ENCODE measurements around the gene OR52N5.

OR52N5 gene

DNA sequence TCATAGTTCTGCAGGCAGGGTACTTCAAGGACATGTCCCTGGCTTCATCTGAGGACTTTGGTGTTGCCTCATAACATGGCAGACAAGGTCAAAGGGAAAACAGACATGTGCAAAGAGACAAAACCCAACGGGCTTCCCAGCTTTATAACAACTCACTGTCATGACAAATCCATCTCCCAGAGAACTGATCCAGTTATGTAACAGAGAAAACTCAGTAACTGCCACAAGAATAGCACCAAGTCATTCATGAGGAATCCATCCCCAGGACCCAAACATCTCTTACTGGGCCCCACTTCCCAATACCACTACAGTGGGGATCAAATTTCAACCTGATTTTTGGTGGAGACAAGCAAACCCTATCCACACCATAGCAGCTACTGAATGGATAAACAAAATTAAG, 16.1 kb downstream of the OR52N5 start:
- no peak for TF ChIP-seq EZH2phosphoT487 (IDR thresholded peaks at IDR 0.05; ENCODE audit: borderline replicate concordance, low read length)
- Histone ChIP-seq H3K4me2 (ENCODE audit: low read length) (no peak overlapping the region), H3K36me3 (ENCODE audit: control insufficient read depth, low read length) (no peaks in the 10 kb centered on the region), H3K4me1 (ENCODE audit: control insufficient read depth, low read length) (no peaks in the 10 kb centered on the region), H3K27ac (ENCODE audit: low read depth, low read length) (no peak overlapping the region), H3K9me3 (ENCODE audit: control insufficient read depth, insufficient read depth, low read length) (no peaks in the 10 kb centered on the region), H3K79me2 (ENCODE audit: control insufficient read depth, low read length) (no peaks in the 10 kb centered on the region), H3K27me3 (ENCODE audit: control insufficient read depth, low read length) (no peaks in the 10 kb centered on the region), H3K4me3 (ENCODE audit: low read length) (no peak overlapping the region), H3K9me2 (replicated peaks; ENCODE audit: control insufficient read depth, low read length) (no peaks in the 10 kb centered on the region), H3F3A (ENCODE audit: control insufficient read depth, insufficient read depth) (no peaks in the 10 kb centered on the region), H4K20me1 (ENCODE audit: control insufficient read depth, insufficient read depth, low read depth, low read length) (no peaks in the 10 kb centered on the region)

DNA sequence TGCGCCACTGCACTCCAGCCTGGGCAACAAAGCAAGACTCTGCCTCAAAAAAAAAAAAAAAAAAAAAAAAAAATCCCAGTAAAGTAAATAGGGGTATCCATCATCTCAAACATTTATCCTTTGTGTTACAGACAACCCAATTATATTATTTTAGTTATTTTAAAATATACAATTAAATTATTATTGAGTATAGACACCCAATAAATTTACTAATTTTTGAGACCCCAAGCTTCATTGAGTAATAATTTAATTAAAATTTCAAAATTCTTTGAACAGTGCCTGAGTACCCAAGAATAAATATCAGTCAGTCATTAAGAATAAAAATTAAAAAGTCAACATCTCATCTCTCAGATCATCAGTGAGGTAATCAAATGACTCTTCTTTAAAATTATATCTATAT, 29.2 kb downstream of the OR52N5 start, which contains the start of gene OR52N4:
Gene OR52N4, plus strand, starts transcription at position 301 of the 400 bp plus-strand sequence. CDS start 498 bp downstream, outside the sequence.
- TF ChIP-seq, protein P1, sequence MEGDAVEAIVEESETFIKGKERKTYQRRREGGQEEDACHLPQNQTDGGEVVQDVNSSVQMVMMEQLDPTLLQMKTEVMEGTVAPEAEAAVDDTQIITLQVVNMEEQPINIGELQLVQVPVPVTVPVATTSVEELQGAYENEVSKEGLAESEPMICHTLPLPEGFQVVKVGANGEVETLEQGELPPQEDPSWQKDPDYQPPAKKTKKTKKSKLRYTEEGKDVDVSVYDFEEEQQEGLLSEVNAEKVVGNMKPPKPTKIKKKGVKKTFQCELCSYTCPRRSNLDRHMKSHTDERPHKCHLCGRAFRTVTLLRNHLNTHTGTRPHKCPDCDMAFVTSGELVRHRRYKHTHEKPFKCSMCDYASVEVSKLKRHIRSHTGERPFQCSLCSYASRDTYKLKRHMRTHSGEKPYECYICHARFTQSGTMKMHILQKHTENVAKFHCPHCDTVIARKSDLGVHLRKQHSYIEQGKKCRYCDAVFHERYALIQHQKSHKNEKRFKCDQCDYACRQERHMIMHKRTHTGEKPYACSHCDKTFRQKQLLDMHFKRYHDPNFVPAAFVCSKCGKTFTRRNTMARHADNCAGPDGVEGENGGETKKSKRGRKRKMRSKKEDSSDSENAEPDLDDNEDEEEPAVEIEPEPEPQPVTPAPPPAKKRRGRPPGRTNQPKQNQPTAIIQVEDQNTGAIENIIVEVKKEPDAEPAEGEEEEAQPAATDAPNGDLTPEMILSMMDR (IDR thresholded peaks at IDR 0.05; ENCODE audit: low read depth, low read length, poor library complexity, severe bottlenecking): no peak
- no peak for TF ChIP-seq EZH2phosphoT487 (IDR thresholded peaks at IDR 0.05; ENCODE audit: borderline replicate concordance, low read length)
- Histone ChIP-seq H3K27me3 (ENCODE audit: control insufficient read depth, low read length) (no peaks in the 10 kb centered on the region), H3K79me2 (ENCODE audit: control insufficient read depth, low read length) (no peaks in the 10 kb centered on the region), H3K4me1 (ENCODE audit: control insufficient read depth, low read length) (no peaks in the 10 kb centered on the region), H4K20me1 (ENCODE audit: control insufficient read depth, insufficient read depth, low read depth, low read length) (no peaks in the 10 kb centered on the region), H3K4me3 (ENCODE audit: low read length) (no peak within 1 kb of the TSS), H3K4me2 (ENCODE audit: low read length) (no peak within 1 kb of the TSS), H3K27ac (ENCODE audit: low read depth, low read length) (no peak within 1 kb of the TSS), H3K36me3 (ENCODE audit: control insufficient read depth, low read length) (no peaks in the 10 kb centered on the region), H3K9me2 (replicated peaks; ENCODE audit: control insufficient read depth, low read length) (no peaks in the 10 kb centered on the region), H3F3A (ENCODE audit: control insufficient read depth, insufficient read depth) (no peaks in the 10 kb centered on the region), H3K9me3 (ENCODE audit: control insufficient read depth, insufficient read depth, low read length) (no peaks in the 10 kb centered on the region)

- Histone ChIP-seq H3K27ac (ENCODE audit: low read depth, low read length) (no peak overlapping the region), H3F3A (ENCODE audit: control insufficient read depth, insufficient read depth) (no peaks in the 10 kb centered on the region), H3K4me2 (ENCODE audit: low read length) (no peak overlapping the region), H3K79me2 (ENCODE audit: control insufficient read depth, low read length) (no peaks in the 10 kb centered on the region), H3K27me3 (ENCODE audit: control insufficient read depth, low read length) (no peaks in the 10 kb centered on the region), H3K9me3 (ENCODE audit: control insufficient read depth, insufficient read depth, low read length) (no peaks in the 10 kb centered on the region), H4K20me1 (ENCODE audit: control insufficient read depth, insufficient read depth, low read depth, low read length) (no peaks in the 10 kb centered on the region), H3K36me3 (ENCODE audit: control insufficient read depth, low read length) (no peaks in the 10 kb centered on the region), H3K4me1 (ENCODE audit: control insufficient read depth, low read length) (no peaks in the 10 kb centered on the region), H3K9me2 (replicated peaks; ENCODE audit: control insufficient read depth, low read length) (no peaks in the 10 kb centered on the region), H3K4me3 (ENCODE audit: low read length) (no peak overlapping the region)
- no peak for TF ChIP-seq EZH2phosphoT487 (IDR thresholded peaks at IDR 0.05; ENCODE audit: borderline replicate concordance, low read length)
- TF ChIP-seq, protein P1 (IDR thresholded peaks at IDR 0.05; ENCODE audit: low read depth, low read length, poor library complexity, severe bottlenecking): no peak
Observed at GRCh38 chr11:5749836-5750235, 33.3 kb downstream of the OR52N5 start.

GRCh38 chr11:5746614-5747013, 36.5 kb downstream of the OR52N5 start:
- Histone ChIP-seq H3K27ac (ENCODE audit: low read depth, low read length) (no peak overlapping the region), H3K36me3 (ENCODE audit: control insufficient read depth, low read length) (no peaks in the 10 kb centered on the region), H3K4me1 (ENCODE audit: control insufficient read depth, low read length) (no peaks in the 10 kb centered on the region), H3K27me3 (ENCODE audit: control insufficient read depth, low read length) (no peaks in the 10 kb centered on the region), H3K4me2 (ENCODE audit: low read length) (no peak overlapping the region), H3K79me2 (ENCODE audit: control insufficient read depth, low read length) (no peaks in the 10 kb centered on the region), H3F3A (ENCODE audit: control insufficient read depth, insufficient read depth) (no peaks in the 10 kb centered on the region), H3K9me3 (ENCODE audit: control insufficient read depth, insufficient read depth, low read length) (no peaks in the 10 kb centered on the region), H3K4me3 (ENCODE audit: low read length) (no peak overlapping the region), H3K9me2 (replicated peaks; ENCODE audit: control insufficient read depth, low read length) (no peaks in the 10 kb centered on the region), H4K20me1 (ENCODE audit: control insufficient read depth, insufficient read depth, low read depth, low read length) (no peaks in the 10 kb centered on the region)
- TF ChIP-seq EZH2phosphoT487 (IDR thresholded peaks at IDR 0.05; ENCODE audit: borderline replicate concordance, low read length): no peak
- TF ChIP-seq, protein P1 (IDR thresholded peaks at IDR 0.05; ENCODE audit: low read depth, low read length, poor library complexity, severe bottlenecking): no peak
